Activated B cell treated with CpG ODN at 0.5 μM for 24 hours (primary cell): ENCODE data around the gene RAD21L1. TPM values are rescaled to one million over a fixed set of nuclear protein-coding genes. Genes with fewer than 3 reads are reported as not detected.

Experiments used
- ATAC-seq: fragments of 200-7000 bp; cut with Tn5 transposase; one replicate; pipeline ENCODE4 v1.10.0; 2021; ENCODE audit warnings: low read depth, mild to moderate bottlenecking, moderate library complexity
- CTCF ChIA-PET: fragments of 350-600 bp; sonication (Branson Sonifier 250); formaldehyde crosslinking; loops from one replicate; lab custom pipeline; 2021; ENCODE audit warnings: antibody characterized with exemption; lab: Charles Lee
- POLR2A ChIA-PET: fragments of 350-600 bp; sonication (Branson Sonifier 250); formaldehyde crosslinking; loops from one replicate; lab custom pipeline; 2021; ENCODE audit warnings: antibody characterized with exemption; lab: Charles Lee
- DNase-seq: peaks from one replicate; pipeline ENCODE4 v3.0.0; 2022
- H3K27ac Mint-ChIP-seq: one replicate; pipeline ENCODE4 v1.8.0; 2020; ENCODE audit warnings: mixed read lengths
- H3K27me3 Mint-ChIP-seq: one replicate; pipeline ENCODE4 v1.8.0; 2021; ENCODE audit warnings: mixed read lengths
- H3K36me3 Mint-ChIP-seq: one replicate; pipeline ENCODE4 v1.8.0; 2021; ENCODE audit warnings: low read depth, mixed read lengths
- H3K4me1 Mint-ChIP-seq: one replicate; pipeline ENCODE4 v1.8.0; 2021; ENCODE audit warnings: mixed read lengths
- H3K4me3 Mint-ChIP-seq: one replicate; pipeline ENCODE4 v1.8.0; 2020; ENCODE audit warnings: mild to moderate bottlenecking, mixed read lengths
- H3K9me3 Mint-ChIP-seq: one replicate; pipeline ENCODE4 v1.8.0; 2020; ENCODE audit warnings: mixed read lengths
- intact Hi-C: fragments of 100-400 bp; cut with micrococcal nuclease; formaldehyde crosslinking; loops from one replicate; pipeline ENCODE4 v1.15.1; 2024
- total RNA-seq: library from RNA; stranded (reverse); gene quantifications from 2 replicates; pipeline ENCODE4 v1.2.3, GENCODE V29; 2022
- TF ChIP-seq, protein P1 (sequence below): fragments of 200-600 bp; IDR thresholded peaks from one replicate; pipeline ENCODE4 v1.8.0; 2022; ENCODE audit warnings: antibody characterized with exemption, mild to moderate bottlenecking

The RAD21L1 gene
- total RNA-seq, 1 donor from 2014 or later: not detected

GRCh38 chr20:1198751-1199150, 27.1 kb upstream of the RAD21L1 start:
- H3K4me3 Mint-ChIP-seq: no peak overlapping the region
- TF ChIP-seq, protein P1, sequence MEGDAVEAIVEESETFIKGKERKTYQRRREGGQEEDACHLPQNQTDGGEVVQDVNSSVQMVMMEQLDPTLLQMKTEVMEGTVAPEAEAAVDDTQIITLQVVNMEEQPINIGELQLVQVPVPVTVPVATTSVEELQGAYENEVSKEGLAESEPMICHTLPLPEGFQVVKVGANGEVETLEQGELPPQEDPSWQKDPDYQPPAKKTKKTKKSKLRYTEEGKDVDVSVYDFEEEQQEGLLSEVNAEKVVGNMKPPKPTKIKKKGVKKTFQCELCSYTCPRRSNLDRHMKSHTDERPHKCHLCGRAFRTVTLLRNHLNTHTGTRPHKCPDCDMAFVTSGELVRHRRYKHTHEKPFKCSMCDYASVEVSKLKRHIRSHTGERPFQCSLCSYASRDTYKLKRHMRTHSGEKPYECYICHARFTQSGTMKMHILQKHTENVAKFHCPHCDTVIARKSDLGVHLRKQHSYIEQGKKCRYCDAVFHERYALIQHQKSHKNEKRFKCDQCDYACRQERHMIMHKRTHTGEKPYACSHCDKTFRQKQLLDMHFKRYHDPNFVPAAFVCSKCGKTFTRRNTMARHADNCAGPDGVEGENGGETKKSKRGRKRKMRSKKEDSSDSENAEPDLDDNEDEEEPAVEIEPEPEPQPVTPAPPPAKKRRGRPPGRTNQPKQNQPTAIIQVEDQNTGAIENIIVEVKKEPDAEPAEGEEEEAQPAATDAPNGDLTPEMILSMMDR: no peak
- H3K9me3 Mint-ChIP-seq: no peaks in the 10 kb centered on the region
- ChIA-PET POLR2A (no interaction called here), CTCF (no interaction called here)
- intact Hi-C loops: no loop called here
- H3K36me3 Mint-ChIP-seq: no peaks in the 10 kb centered on the region
- ATAC-seq: no peak
- DNase-seq: no peak
- no peak overlapping the region for H3K27ac Mint-ChIP-seq
- H3K27me3 Mint-ChIP-seq: peaks cover 12% of the 10 kb centered on the region
- no peaks in the 10 kb centered on the region for H3K4me1 Mint-ChIP-seq

DNA sequence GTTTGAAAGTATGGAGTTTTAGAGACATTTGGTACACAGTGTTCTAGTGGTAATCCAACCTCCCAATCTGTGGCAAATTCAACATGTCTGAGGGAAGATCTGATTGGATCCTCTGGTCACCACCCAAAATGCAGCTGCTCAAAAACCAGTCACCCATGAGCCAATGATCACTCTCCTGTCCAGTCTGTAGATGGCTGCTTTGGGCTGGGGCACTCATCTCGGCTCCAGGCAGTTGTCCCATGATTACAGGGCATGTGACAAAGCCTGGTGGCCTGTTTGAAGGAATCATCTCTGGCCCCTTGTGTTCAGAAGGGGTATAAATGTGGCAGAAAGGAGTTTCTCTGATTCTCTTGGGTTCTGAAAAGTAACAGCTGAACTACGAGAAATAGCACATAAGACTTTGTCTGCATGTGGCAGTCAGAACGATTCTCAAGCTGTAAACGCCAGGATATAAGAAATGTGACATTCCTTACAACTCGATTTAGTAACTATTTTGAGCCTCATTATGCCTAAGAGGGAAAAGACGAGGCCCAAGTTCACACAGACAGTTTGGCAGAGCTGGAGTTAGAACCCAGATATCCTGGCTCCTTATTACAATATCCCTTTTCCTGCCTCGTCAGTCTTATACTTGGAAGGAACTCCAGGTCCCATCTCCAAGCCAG, 26.5 kb upstream of the RAD21L1 start:
- Mint-ChIP-seq H3K4me1 (no peaks in the 10 kb centered on the region), H3K9me3 (no peaks in the 10 kb centered on the region), H3K27me3 (peaks cover 12% of the 10 kb centered on the region), H3K27ac (no peak overlapping the region), H3K4me3 (no peak overlapping the region), H3K36me3 (no peaks in the 10 kb centered on the region)
- DNase-seq: no peak
- intact Hi-C loops: no loop called here
- CTCF ChIA-PET: no interaction called here
- no peak for ATAC-seq
- TF ChIP-seq, protein P1: no peak
- POLR2A ChIA-PET: no interaction called here

DNA sequence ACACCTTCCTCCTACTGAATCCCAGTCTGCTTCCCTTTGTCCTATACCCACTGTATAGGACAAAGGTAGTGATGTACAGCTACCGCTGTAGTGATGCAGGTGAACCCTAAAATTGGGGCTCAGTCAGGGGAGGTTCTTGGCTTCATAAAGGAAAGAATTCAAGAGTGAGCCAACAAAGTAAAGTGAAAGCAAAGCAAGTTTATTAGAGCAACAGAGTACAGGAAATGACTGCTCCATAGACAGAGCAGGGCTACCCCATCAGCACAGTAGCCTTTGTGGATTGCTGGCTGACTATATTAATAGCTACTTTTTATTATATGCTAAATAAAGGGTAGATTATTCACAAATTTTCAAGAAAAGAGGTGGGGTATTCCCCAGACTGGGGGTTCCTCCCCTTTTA, 25.9 kb upstream of the RAD21L1 start:
- Mint-ChIP-seq H3K36me3 (no peaks in the 10 kb centered on the region), H3K4me3 (no peak overlapping the region), H3K27ac (no peak overlapping the region), H3K4me1 (no peaks in the 10 kb centered on the region), H3K27me3 (peaks cover 12% of the 10 kb centered on the region), H3K9me3 (no peaks in the 10 kb centered on the region)
- ChIA-PET CTCF (interaction anchor here (1.1 kb wide), 1 partner anchor 13 kb away, joined by 3 read pairs; no protein-coding TSS in a partner anchor), POLR2A (no interaction called here)
- TF ChIP-seq, protein P1: no peak
- DNase-seq (no peak), ATAC-seq (no peak)
- intact Hi-C loops: no loop called here

DNA sequence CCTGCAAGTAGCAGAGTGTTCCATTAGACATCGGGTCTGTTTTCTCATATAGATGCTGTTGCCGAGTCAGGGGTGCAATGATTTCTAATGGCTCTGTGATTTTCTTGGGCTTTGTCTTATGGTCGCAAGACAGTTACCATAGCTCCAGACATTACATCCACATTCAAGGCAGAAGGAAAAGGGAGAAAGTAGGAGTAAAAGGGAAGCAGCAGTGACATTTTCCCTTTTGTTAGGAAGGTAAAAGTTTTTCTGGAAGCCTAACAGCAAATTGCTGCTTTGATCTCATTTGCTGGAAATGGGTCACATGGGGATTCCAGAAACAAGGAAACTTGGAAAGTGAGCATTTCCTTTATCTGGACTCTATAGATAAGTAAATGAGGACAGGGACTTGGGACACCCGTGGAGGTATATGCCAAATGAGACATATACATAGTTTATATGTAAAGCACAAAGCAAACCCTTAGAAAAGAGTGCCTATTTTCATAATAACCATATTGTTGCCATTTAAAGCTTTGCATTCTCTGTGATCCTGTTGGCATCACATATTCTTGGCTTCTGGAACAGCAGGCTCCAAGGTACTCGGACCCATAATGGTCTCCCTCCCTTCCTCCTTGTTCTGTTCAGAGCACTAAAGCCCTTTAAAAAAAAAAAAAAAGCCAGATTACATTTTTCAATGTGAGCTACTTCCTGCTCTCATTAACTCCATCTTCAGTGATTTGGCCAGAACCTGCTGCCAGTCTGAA, 22.9 kb upstream of the RAD21L1 start, which contains the start of gene C20orf202:
TSS of gene C20orf202 (plus strand) at position 693 of the 743 bp plus-strand sequence. CDS start 132 bp downstream, outside the sequence.
- Mint-ChIP-seq H3K27me3 (peaks cover 12% of the 10 kb centered on the region), H3K4me3 (no peak within 1 kb of the TSS), H3K4me1 (no peaks in the 10 kb centered on the region), H3K36me3 (no peaks in the 10 kb centered on the region), H3K9me3 (no peaks in the 10 kb centered on the region), H3K27ac (no peak within 1 kb of the TSS)
- CTCF ChIA-PET: no interaction called here
- DNase-seq (no peak), ATAC-seq (no peak)
- intact Hi-C loops: no loop called here
- POLR2A ChIA-PET: no interaction called here
- TF ChIP-seq, protein P1: no peak

GRCh38 chr20:1203630-1204029, 22.2 kb upstream of the RAD21L1 start:
- Mint-ChIP-seq H3K27ac (no peak overlapping the region), H3K36me3 (no peaks in the 10 kb centered on the region), H3K9me3 (no peaks in the 10 kb centered on the region), H3K27me3 (peaks cover 12% of the 10 kb centered on the region), H3K4me1 (no peaks in the 10 kb centered on the region), H3K4me3 (no peak overlapping the region)
- intact Hi-C loops: no loop called here
- DNase-seq (no peak), ATAC-seq (no peak)
- TF ChIP-seq, protein P1: no peak
- ChIA-PET CTCF (no interaction called here), POLR2A (no interaction called here)
